K562 (cell line): Measurements from ENCODE around the gene ZC3H7B. TPM values are rescaled to one million over a fixed set of nuclear protein-coding genes. Genes with fewer than 3 reads are reported as not detected.

ENCODE experiments used
- ATAC-seq: fragments of 200-7000 bp; cut with Tn5 transposase; 3 replicates; pipeline ENCODE4 v1.9.1; 2020; ENCODE audit warnings: moderate library complexity
- BruUV-seq: library from RNA; stranded (reverse); fragments of 400-500 nt; replicated peaks from 2 replicates; lab custom pipeline; 2021; lab: Mats Ljungman, UMichigan
- CTCF ChIA-PET: fragments of 300-600 bp; formaldehyde crosslinking; extraction: SDS; loops from one replicate; lab custom pipeline; 2021; ENCODE audit warnings: low intra/inter-chr PET ratio; lab: Yijun Ruan, JAX
- POLR2A ChIA-PET: fragments of 300-600, 350-650 bp; sonication (Branson Sonifier 250); formaldehyde crosslinking; extraction: SDS; loops from one replicate; lab custom pipeline; 2021; ENCODE audit warnings: antibody characterized with exemption, inconsistent platforms; lab: Yijun Ruan, JAX
- DNase-seq, 4 experiments: peaks; one replicate each; pipeline versions ENCODE4 v3.0.0 to v3.0.0-alpha.2; 2011 to 2018; ENCODE audit warnings: low spot score in 3 of 4, mixed read lengths in 3 of 4; ENCODE audit errors: extremely low read depth in 1 of 4
- FAIRE-seq: peaks from 2 replicates; lab custom pipeline; 2011; peaks lifted over from hg19 to GRCh38; lab: Jason Lieb, UNC
- H2AFZ ChIP-seq: 2 replicates; pipeline ENCODE4 v1.6.0; 2011; ENCODE audit warnings: low read depth, low read length, control low read depth, inconsistent platforms
- H3K27ac ChIP-seq: fragments of 200-600 bp; 3 replicates; pipeline ENCODE4 v1.8.0; 2011; ENCODE audit warnings: low read depth, mild to moderate bottlenecking, control low read depth, inconsistent platforms, low read length, moderate library complexity, mixed read lengths; ENCODE audit errors: extremely low read depth
- H3K27me3 ChIP-seq, 2 experiments: fragments of 300-600 bp in 1 of 2; 2 replicates in 1 of 2; 3 replicates in 1 of 2; pipeline versions ENCODE4 v1.6.0 to v1.8.0; 2011; ENCODE audit warnings: inconsistent platforms in 2 of 2, low read length in 2 of 2, mild to moderate bottlenecking in 1 of 2, mixed read lengths in 1 of 2, moderate library complexity in 1 of 2; ENCODE audit not compliant: control insufficient read depth in 2 of 2, insufficient read depth in 2 of 2
- H3K36me3 ChIP-seq: fragments of 300-600 bp; 3 replicates; pipeline ENCODE4 v1.8.0; 2011; ENCODE audit warnings: mild to moderate bottlenecking, low read length, inconsistent platforms; ENCODE audit not compliant: control insufficient read depth, insufficient read depth
- H3K4me1 ChIP-seq, 2 experiments: fragments of 200-600 bp in 1 of 2; replicated peaks in 1 of 2; 2 replicates in 1 of 2; 3 replicates in 1 of 2; pipeline versions ENCODE4 v1.5.1 to v1.8.0; 2011; ENCODE audit warnings: inconsistent platforms in 2 of 2, low read length in 2 of 2, mild to moderate bottlenecking in 1 of 2, mixed read lengths in 1 of 2, moderate library complexity in 1 of 2; ENCODE audit not compliant: control insufficient read depth in 2 of 2, insufficient read depth in 2 of 2
- H3K4me2 ChIP-seq: 2 replicates; pipeline ENCODE4 v1.6.1; 2011; ENCODE audit warnings: low read length, control low read depth, inconsistent platforms, mixed read lengths; ENCODE audit not compliant: insufficient read depth
- H3K4me3 ChIP-seq: fragments of 200-600 bp; sonication (generic), shearing (Covaris generic); 2 replicates; pipeline ENCODE4 v1.5.1; 2016; ENCODE audit warnings: control low read depth, inconsistent platforms
- H3K79me2 ChIP-seq: fragments of 200-600 bp; 3 replicates; pipeline ENCODE4 v1.8.0; 2011; ENCODE audit warnings: low read length, inconsistent platforms; ENCODE audit not compliant: control insufficient read depth, insufficient read depth
- H3K9ac ChIP-seq, 2 experiments: 2 replicates each; pipeline versions ENCODE4 v1.6.0 to v1.6.1; 2011; ENCODE audit warnings: low read depth in 2 of 2, low read length in 2 of 2, control low read depth in 1 of 2, inconsistent platforms in 1 of 2, mild to moderate bottlenecking in 1 of 2, mixed read lengths in 1 of 2; ENCODE audit not compliant: insufficient read depth in 1 of 2
- H3K9me1 ChIP-seq: one replicate; pipeline ENCODE4 v1.6.0; 2011; ENCODE audit warnings: inconsistent platforms, mild to moderate bottlenecking, low read length, moderate library complexity; ENCODE audit not compliant: control insufficient read depth, insufficient read depth
- H3K9me3 ChIP-seq: replicated peaks from 2 replicates; pipeline ENCODE4 v1.5.1; 2011; ENCODE audit warnings: low read depth, low read length, inconsistent platforms; ENCODE audit not compliant: control insufficient read depth, insufficient read depth
- H4K20me1 ChIP-seq: replicated peaks from 2 replicates; pipeline ENCODE4 v1.6.1; 2011; ENCODE audit warnings: low read length, inconsistent platforms, mixed read lengths; ENCODE audit not compliant: control insufficient read depth, insufficient read depth
- E4F1 ChIP-seq: fragments of 250-450 bp; sonication (Bioruptor Pico); IDR thresholded peaks from 2 replicates; pipeline ENCODE4 v1.5.0; 2021; ENCODE audit warnings: mild to moderate bottlenecking, borderline replicate concordance
- ELK1 ChIP-seq: sonication (generic); formaldehyde crosslinking; IDR thresholded peaks from 2 replicates; pipeline ENCODE4 v1.8.1; 2022; ENCODE audit warnings: missing genetic modification reagents
- ETV1 ChIP-seq: fragments of 450-650 bp; conservative IDR thresholded peaks from 2 replicates; pipeline ENCODE4 v1.6.1; 2016; ENCODE audit warnings: missing genetic modification characterization, control low read depth, low read depth, missing compliant biosample characterization
- FOXM1 ChIP-seq, 2 experiments: fragments of 450-650 bp in 1 of 2; sonication (generic) in 1 of 2; formaldehyde crosslinking in 1 of 2; IDR thresholded peaks; 2 replicates each; pipeline versions ENCODE4 v1.6.1 to v1.9.0; 2017 to 2022; ENCODE audit warnings: low read depth in 2 of 2, mild to moderate bottlenecking in 2 of 2, missing genetic modification reagents in 1 of 2, moderate library complexity in 1 of 2
- GATAD2B ChIP-seq: fragments of 450-650 bp; IDR thresholded peaks from 2 replicates; pipeline ENCODE4 v1.6.1; 2017; ENCODE audit warnings: mild to moderate bottlenecking, borderline replicate concordance
- HDAC1 ChIP-seq, 2 experiments: fragments of 450-650 bp; IDR thresholded peaks; 2 replicates each; pipeline ENCODE4 v1.6.1; 2016 to 2017; ENCODE audit warnings: inconsistent platforms in 1 of 2, mild to moderate bottlenecking in 1 of 2, moderate library complexity in 1 of 2
- MECOM ChIP-seq: fragments of 250-450 bp; sonication (Bioruptor Pico); IDR thresholded peaks from 2 replicates; pipeline ENCODE4 v1.8.0; 2022; ENCODE audit warnings: inconsistent platforms
- NFATC3 ChIP-seq: fragments of 450-650 bp; IDR thresholded peaks from 2 replicates; pipeline ENCODE4 v1.6.1; 2017; ENCODE audit warnings: mild to moderate bottlenecking
- NR2C2 ChIP-seq, 2 experiments: fragments of 200-800 bp in 1 of 2; sonication (Bioruptor generic) in 1 of 2; sonication (generic) in 1 of 2; formaldehyde crosslinking in 1 of 2; IDR thresholded peaks; 2 replicates each; pipeline versions ENCODE4 v1.6.1 to v1.8.0; 2016 to 2022; ENCODE audit warnings: mild to moderate bottlenecking in 1 of 2, missing compliant biosample characterization in 1 of 2, missing genetic modification characterization in 1 of 2, missing genetic modification reagents in 1 of 2
- PKNOX1 ChIP-seq: fragments of 450-650 bp; IDR thresholded peaks from 2 replicates; pipeline ENCODE4 v1.6.1; 2016
- RFX1 ChIP-seq: fragments of 450-650 bp; IDR thresholded peaks from 2 replicates; pipeline ENCODE4 v1.6.1; 2016; ENCODE audit warnings: mild to moderate bottlenecking, moderate library complexity
- SMARCA4 ChIP-seq: fragments of 450-650 bp; IDR thresholded peaks from 2 replicates; pipeline ENCODE4 v1.6.1; 2016
- SMARCE1 ChIP-seq: fragments of 450-650 bp; IDR thresholded peaks from 2 replicates; pipeline ENCODE4 v1.7.1; 2016; ENCODE audit warnings: mild to moderate bottlenecking
- TEAD4 ChIP-seq, 2 experiments: sonication (generic) in 1 of 2; formaldehyde crosslinking in 1 of 2; IDR thresholded peaks; 2 replicates each; pipeline versions ENCODE4 v1.6.1 to v1.8.0; 2012 to 2022; ENCODE audit warnings: borderline replicate concordance in 1 of 2, inconsistent platforms in 1 of 2, low read length in 1 of 2, mild to moderate bottlenecking in 1 of 2, missing genetic modification reagents in 1 of 2
- WGBS: fragments of 100-300 bp; shearing (Covaris generic); methylation state at CpG from one replicate; pipeline ENCODE4 v1.1.6; 2016; ENCODE audit warnings: low coverage, mixed read lengths; ENCODE audit not compliant: insufficient coverage; ENCODE audit errors: missing lambda C conversion rate; 5-methylcytosine and 5-hydroxymethylcytosine counted together
- in situ Hi-C: fragments of 300-500 bp; cut with MboI; formaldehyde crosslinking; loops from 4 replicates; pipeline ENCODE4 v1.15.0; 2018; ENCODE audit warnings: inconsistent platforms, mixed read lengths
- intact Hi-C: fragments of 100-400 bp; cut with micrococcal nuclease; formaldehyde crosslinking; loops from 2 replicates; pipeline ENCODE4 v1.14.2; 2022
- polyA plus RNA-seq, 8 experiments: library from polyadenylated mRNA; depleted of rRNA in 4 of 8; stranded (reverse) in 5 of 8; unstranded in 3 of 8; fragments of >200 nt; fragmentation: Nextera tagmentation in 2 of 8; fragmentation: Illumina TruSeq in 1 of 8; extraction: Ambion mirVana in 2 of 8; extraction: Trizol in 1 of 8; gene quantifications; 2 replicates each; pipeline versions ENCODE4 v1.2.1 to v1.2.3, GENCODE V29; 2011 to 2014; ENCODE audit warnings: inconsistent platforms in 1 of 8, missing spikeins in 1 of 8
- total RNA-seq, 7 experiments: library from RNA; depleted of rRNA in 6 of 7; stranded (reverse); fragments of >200 nt in 6 of 7; fragmentation: Illumina TruSeq in 2 of 7; extraction: Trizol in 2 of 7; gene quantifications; 2 replicates each; pipeline versions ENCODE4 v1.2.1 to v1.2.3, GENCODE V29; 2011 to 2021; ENCODE audit warnings: low replicate concordance in 1 of 7

Gene ZC3H7B
- total and polyA plus RNA-seq, 9 of the 15 experiments (the other 6 are each of a cell fraction or from before 2014, with no cell fraction given), result 0.07 to 49.8 (median 26.8) TPM

GRCh38 chr22:41286639-41287091, 14.7 kb upstream of the ZC3H7B start:
- TSS peak; percentile 98 for BruUV-seq
- TF ChIP-seq SMARCE1 (peak; percentile 50; the same call in 1 of the 2 replicates), NFATC3 (0 out of 2 replicates have a peak, but pooled peaks have one; percentile 24), HDAC1 (IDR thresholded peaks at IDR 0.05) (peak in 1 of 2 experiments; percentile 31; a peak in 2 of 4 replicates), ETV1 (peak; percentile 62), PKNOX1 (peak; percentile 41; the same call in 1 of the 2 replicates), GATAD2B (peak; percentile 11; the same call in 1 of the 2 replicates), TEAD4 (IDR thresholded peaks at IDR 0.05; ENCODE audit: low read length) (peak; percentile 36; the same call in 1 of the 2 replicates), TEAD4 (CRISPR knock-in tag; IDR thresholded peaks at IDR 0.05; ENCODE audit: borderline replicate concordance) (no peak), FOXM1 (IDR thresholded peaks at IDR 0.05; ENCODE audit: low read depth) (no peak), FOXM1 (CRISPR knock-in tag; IDR thresholded peaks at IDR 0.05; ENCODE audit: low read depth) (no peak), NR2C2 (CRISPR knock-in tag; IDR thresholded peaks at IDR 0.05) (no peak), NR2C2 (tag; IDR thresholded peaks at IDR 0.05) (no peak), ELK1 (CRISPR knock-in tag) (no peak), SMARCA4 (peak; percentile 55; the same call in 1 of the 2 replicates), RFX1 (no peak), MECOM (CRISPR knock-in tag) (peak; percentile 46; the same call in 1 of the 2 replicates), E4F1 (CRISPR knock-in tag) (no peak)

More at GRCh38 chr22:41286639-41287091, 14.7 kb upstream of the ZC3H7B start:
- peaks cover 27% of the 10 kb centered on the region for H3K36me3 ChIP-seq
- peaks cover 35% of the 10 kb centered on the region for H3K79me2 ChIP-seq
- FAIRE-seq, result no peak
- H3K4me1 ChIP-seq, result peaks cover 12 to 20% of the 10 kb centered on the region in 2 experiments
- CTCF ChIA-PET, result no interaction called here
- H4K20me1 ChIP-seq, result no peaks in the 10 kb centered on the region
- POLR2A ChIA-PET, result interaction anchor here (0.5 to 1.3 kb wide), 6 partner anchors 14 to 335 kb away, joined by 3 to 8 read pairs (median 4); partner anchors contain the start of gene ZC3H7B
- H3K4me3 ChIP-seq, result peak overlapping the region; percentile 96
- peak overlapping the region; percentile 96 for H3K4me2 ChIP-seq
- H3K27ac ChIP-seq, result peak overlapping the region; percentile 90
- ATAC-seq, result peak; percentile 6
- H3K27me3 ChIP-seq, result no peaks in the 10 kb centered on the region
- H3K9ac ChIP-seq, result peak overlapping the region; percentile 53 to 68; a peak in 3 of 4 replicates
- H2AFZ ChIP-seq, result peak overlapping the region; percentile 98
- DNase-seq, result peak in 2 of 4 experiments; percentile 23 to 56
- intact Hi-C loops (loop anchor here (5.0 to 10.0 kb wide), 2 partner anchors 96 to 178 kb away; partner anchors contain the start of genes ACO2, PHF5A and TEF), in situ Hi-C loops (no loop called here)
- no peaks in the 10 kb centered on the region for H3K9me1 ChIP-seq
- WGBS, result 0% methylated on average over 15 of the region's 15 CpGs
- H3K9me3 ChIP-seq, result no peaks in the 10 kb centered on the region
